SKM-1 treated with dmso at 0.1 percent for 144 hours (cell line): Measurements from ENCODE around the gene TAF4B.
"Not testable (repeated sequence)": the region's sequence is repeated elsewhere in the genome, so short reads cannot be mapped to it uniquely, and the experiment has no call there.

ENCODE experiments used
- DNase-seq: peaks from one replicate; lab custom pipeline; 2025; ENCODE audit not compliant: unreplicated experiment; lab: John Stamatoyannopoulos, UW

TAF4B gene

DNA sequence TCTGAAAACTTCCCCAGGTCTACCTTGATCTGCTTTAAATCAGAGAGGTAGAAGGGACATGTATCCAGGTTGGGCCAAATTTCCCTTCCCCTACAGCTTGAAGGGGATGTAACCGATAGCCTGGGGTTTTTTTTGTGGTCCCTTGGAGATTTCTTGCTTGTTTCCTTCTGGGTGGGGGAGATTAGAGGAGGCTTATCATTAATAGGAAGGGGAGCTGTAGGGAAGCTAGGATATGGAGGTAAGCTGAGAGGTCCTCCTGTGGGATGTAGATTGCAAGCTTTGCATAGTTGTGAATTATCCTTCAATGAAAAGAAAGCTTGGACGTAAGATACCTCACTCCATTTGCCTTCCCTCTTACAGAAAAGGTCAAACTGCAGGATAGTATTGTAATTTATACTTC is 11.1 kb downstream of the TAF4B start:
- not testable (repeated sequence) for DNase-seq

DNA sequence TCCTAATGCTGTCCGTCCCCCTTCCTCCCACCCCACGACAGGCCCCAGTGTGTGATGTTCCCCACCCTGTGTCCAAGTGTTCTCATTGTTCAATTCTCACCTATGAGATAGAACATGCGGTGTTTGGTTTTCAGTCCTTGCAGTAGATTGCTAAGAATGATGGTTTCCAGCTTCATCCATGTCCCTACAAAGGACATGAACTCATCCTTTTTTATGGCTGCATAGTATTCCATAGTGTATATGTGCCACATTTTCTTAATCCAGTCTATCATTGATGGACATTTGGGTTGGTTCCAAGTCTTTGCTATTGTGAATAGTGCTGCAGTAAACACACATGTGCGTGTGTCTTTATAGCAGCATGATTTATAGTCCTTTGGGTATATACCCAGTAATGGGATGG is 12.5 kb downstream of the TAF4B start:
- not testable (repeated sequence) for DNase-seq

DNA sequence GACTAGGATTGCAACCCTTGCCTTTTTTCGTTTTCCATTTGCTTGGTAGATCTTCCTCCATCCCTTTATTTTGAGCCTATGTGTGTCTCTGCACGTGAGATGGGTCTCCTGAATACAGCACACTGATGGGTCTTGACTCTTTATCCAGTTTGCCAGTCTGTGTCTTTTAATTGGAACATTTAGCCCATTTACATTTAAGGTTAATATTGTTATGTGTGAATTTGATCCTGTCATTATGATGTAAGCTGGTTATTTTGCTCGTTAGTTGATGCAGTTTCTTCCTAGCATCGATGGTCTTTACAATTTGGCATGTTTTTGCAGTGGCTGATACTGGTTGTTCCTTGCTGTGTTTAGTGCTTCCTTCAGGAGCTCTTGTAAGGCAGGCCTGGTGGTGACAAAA is 16.1 kb downstream of the TAF4B start:
- DNase-seq, result not testable (repeated sequence)

DNA sequence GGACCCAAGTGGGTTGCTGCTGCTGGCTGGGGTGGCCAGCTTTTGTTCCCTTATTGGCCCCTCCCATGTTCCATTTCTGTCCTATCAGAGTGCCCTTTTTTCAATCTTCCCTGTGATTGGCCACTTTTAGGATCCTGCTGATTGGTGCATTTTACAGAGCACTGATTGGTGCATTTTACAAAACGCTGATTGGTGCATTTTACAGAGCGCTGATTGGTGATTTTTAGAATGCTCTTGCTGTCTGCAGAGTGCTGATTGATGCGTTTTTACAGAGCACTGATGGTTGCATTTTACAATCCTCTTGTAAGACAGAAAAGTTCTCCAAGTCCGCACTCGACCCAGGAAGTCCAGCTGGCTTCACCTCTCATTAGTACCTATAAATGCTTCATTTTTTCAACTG is 19.2 kb downstream of the TAF4B start:
- not testable (repeated sequence) for DNase-seq

DNA sequence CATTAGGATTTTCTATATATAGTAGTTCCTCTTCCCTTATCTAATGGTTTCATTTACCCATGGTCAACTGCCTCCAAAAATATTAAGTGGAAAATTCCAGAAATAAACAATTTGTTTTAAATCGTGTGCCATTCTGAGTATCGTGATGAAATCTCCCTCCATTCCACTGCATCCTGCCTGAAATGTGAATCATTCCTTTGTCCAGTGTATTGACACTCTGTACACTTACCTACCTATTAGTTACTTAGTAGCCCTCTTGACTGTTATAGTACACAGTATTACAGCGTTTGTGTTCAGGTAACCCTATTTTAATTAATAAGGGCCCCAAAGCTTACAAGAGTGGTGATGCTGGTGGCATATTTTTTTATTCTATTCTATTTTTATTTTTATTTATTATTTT is 26.2 kb downstream of the TAF4B start:
- DNase-seq, result no peak

DNA sequence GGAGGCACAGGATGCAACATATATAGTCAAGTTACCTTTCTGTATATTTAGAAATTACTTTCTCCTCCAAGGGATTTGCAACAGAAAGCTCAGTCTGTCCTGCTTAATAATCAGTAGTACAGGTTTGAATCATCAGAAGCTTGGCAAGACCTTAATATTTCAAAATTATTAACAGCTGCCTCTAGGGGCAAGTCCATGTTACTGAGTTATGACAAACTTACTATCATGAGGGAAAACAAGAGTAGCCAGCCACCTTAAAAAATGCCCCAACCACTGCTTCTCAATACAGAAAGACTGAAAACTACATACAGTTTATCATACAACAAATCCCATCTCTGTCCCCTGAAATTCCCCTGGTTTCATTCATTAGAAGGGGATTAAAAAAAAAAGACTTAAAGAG is 28.6 kb downstream of the TAF4B start:
- DNase-seq, result not testable (repeated sequence)

DNA sequence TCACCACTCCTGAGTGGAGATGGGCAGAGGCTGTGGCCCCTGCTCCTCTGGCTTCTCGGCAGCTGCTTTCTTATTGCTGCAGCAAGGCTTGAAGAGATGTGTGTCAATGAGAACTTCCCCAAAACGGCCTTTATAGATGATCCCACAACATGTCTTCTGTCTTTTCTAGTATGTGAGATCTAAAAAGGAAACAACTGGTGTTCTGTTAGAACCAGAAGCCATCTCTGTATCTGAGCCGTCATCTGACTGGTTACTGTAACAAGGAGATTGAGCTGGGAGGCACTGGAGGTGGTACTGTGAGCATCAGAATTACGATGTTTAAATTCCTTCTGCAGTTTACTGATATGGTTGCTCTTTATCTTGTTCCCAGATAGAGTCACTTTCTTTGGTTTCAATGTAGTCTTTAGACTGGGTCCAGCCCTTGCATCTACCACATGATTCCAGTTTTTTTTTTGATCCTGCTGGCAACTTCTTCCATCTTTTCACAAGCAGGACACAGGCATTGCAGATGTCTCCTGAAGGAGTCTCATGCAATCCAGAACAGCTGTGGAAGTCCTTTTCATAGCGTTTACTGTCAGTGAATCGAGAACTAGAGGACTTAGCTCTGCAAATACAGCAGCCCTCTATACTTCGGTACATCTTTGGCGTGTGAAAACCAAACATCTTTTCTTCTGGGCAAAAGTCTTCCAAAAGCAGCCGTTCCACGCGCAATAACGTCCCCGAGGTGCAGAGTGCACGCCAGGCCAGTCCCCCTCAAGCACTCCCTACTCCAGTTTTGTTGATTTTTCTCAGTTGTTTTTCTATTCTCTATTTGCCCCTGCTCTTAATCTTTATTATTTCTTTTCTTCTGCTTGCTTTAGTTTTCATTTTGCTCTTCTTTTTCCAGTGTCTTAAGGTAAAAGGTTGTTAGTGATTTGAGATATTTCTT is 29.7 kb downstream of the TAF4B start:
- DNase-seq, result peak; percentile 28

DNA sequence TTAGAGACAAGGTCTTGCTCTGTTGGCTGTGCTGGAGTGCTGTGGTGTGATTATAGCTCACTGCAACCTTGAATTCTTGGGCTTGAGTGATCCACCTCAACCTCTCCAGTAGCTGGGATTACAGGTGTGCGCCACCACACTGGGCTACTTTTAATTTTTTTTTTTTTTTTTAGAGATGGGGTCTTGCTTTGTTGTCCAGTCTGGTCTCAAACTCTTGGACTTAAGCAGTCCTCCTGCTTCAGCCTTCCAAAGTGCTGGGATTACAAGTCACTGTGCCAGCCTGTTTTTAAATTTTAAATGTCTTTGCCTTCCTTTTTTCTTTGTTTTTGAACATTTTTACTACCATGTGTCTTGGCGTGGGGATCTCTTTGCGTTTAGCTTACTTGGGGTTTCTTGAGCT is 32.5 kb downstream of the TAF4B start:
- no peak for DNase-seq

DNA sequence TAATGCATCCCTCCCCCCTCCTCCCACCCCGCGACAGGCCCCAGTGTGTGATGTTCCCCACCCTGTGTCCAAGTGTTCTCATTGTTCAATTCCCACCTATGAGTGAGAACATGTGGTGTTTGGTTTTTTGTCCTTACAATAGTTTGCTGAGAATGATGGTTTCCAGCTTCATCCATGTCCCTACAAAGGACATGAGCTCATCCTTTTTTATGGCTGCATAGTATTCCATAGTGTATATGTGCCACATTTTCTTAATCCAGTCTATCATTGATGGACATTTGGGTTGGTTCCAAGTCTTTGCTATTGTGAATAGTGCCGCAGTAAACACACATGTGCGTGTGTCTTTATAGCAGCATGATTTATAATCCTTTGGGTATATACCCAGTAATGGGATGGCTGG is 33.2 kb downstream of the TAF4B start:
- DNase-seq, result not testable (repeated sequence)

DNA sequence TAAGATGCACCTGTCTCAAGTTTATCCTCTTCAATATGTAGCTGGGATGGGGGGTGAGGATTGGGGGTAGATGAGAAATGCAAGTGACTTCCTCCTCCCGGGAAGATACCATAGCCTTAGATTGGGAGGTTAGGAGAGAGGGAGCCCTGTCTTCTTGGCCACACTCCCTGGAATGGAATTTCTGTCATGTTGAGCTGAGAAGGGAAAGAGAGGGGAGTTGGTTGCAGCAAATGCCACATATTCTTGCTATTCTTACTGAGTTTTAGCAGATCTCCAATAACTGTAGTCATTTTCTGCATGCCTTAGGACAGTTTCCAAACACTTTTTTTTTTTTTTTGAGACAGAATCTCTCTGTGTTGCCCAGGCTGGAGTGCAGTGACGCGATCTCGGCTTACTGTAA is 35.9 kb downstream of the TAF4B start:
- DNase-seq, result no peak

DNA sequence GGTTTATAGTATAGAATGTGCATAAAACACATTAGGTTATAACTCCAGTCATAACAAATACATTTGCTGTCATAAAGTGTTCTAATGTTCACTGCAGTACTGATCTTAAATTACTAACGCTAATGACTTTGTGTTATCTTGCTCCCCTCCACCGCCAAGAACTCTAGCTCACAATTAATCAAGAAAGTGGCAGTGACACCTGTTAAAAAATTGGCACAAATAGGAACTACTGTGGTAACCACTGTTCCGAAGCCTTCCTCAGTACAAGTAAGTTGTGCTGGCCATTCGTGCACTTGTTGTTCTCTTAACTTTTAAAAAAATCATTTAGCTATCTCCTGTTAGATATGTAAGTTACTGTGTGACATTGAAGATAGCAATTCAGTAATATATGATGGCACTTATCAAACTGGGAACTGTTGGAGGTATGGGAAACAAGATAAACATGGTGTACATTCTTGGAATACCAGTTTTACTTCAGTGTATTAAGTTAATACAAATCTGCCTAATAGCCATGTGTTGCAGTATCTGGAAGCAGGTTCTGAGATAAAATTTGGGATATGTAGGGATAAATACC is 41.2 kb downstream of the TAF4B start:
- no peak for DNase-seq

DNA sequence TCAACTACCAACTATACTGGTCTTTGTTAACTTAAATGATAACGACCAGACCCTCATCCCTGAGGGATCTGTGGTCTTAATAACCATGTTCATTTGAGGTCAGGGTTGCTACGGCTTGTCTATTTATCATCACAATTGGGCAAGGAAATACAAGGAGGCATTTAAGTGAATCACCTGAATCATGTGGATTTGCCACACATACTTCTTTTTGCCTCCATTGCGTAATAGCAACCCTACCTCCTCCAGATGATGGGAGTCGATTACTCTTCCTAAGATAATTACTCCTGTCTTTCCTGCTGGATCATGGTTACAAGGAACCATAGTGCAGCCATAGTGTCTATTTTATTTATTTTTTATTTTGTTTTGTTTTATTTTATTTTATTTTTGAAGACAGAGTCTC is 42.2 kb downstream of the TAF4B start:
- DNase-seq, result no peak

DNA sequence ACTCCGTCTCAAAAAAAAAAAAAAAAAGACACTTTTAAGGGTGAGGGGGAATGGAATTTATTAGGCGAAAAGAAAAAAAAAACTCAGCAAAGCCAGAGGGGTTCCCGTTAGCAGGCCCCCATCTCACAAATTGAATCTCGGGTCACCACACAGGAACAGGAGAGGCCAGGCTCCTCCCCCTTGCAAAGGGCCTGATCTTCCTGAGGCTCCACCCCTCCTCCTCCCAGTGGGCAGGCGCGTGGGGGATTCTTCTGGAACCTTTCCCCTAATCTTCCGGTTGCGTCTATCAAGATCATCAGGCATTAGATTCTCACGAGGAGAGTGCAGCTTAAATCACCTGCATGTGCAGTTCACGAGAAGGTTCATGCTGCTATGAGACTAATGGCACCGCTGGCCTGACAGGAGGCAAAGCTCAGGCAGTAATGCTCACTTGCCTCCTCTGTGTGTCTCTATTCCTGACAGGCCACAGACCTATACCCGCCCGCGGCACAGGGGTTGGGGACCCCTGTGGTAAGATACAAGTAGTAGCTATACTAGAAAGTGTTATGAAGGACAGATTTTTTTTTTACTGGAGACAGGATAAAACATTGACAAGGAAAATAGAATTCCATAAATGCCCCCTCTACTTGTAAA is 45.8 kb downstream of the TAF4B start:
- no peak for DNase-seq

DNA sequence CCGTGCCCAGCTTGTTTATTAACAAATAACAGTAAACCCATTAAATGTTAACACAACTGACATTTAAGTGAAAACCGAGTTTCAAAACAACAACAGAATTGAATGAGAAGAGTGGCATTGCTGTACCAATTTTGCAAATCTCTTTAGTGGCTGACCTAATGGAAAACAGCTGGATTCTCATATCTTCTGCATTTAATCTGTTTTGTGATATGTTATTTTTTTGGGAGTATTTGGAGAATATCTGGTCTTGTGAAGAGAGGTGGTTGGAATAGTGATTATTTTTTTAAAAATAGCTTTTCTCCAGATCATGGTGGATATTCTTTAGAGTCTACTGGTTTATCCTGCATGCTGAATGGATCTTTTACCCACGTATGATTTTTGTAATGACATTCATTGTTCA is 51.1 kb downstream of the TAF4B start:
- DNase-seq, result no peak

DNA sequence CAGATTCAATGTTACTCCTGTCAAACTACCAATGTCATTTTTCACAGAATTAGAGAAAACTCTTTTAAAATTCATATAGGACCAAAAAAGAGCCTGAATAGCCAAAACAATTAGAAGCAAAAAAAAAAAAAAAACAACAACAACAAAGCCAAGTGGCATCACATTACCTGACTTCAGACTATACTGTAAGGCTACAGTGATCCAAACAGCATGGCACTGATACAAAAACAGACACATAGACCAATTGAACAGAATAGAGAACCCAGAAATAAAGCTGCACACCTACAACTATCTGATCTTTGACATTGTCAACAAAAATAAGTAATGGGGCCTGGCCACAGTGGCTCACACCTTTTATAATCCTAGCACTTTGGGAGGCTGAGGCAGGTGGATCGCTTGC is 53.2 kb downstream of the TAF4B start:
- no peak for DNase-seq

DNA sequence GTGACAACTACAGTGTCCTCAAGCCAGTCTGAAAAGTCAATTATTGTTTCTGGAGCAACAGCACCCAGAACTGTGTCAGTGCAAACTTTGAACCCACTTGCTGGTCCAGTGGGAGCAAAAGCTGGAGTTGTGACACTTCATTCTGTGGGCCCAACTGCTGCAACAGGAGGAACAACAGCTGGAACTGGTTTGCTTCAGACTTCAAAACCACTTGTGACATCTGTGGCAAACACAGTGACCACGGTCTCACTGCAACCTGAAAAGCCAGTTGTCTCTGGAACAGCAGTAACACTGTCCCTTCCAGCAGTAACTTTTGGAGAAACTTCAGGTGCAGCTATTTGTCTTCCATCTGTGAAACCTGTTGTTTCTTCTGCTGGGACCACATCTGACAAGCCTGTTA is 59.8 kb downstream of the TAF4B start:
- no peak for DNase-seq

DNA sequence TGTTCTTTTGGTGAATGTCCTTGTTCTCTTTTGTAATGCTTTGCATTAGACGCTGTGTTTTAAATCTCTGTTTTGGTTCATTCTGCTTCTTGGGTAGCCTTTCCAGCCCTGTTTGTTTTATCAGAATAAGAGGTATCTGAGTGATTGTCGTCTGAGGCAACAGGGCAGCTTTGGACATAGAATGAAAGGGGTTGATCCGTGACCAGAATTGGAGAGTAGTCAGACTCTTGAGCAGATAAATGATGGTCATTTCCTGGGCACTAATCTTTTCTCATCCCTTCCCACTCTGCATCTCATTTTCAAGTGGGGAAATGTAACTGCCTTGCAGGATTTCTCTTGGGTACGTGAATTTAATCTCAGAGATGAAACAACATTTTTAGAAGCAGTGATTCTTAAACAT is 61.4 kb downstream of the TAF4B start:
- DNase-seq, result no peak

DNA sequence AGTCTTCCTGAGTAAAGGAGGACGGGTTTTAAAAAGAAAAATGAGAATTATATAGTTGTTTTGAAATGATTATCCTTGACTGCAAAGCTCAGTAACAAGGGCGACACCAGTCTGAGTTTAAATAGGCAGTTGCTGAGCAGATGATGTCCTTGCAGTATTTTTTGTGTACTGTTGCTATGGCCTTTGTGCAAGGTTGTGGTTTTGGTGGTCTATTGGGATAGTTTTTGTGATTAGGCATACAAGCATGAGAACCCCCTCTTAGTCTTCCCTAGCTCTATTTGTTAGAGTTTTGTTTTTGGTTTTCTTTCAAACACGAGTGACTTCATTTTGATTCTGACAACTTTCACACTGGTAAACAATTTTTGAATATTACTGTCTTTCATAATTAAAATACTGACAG is 64.1 kb downstream of the TAF4B start:
- no peak for DNase-seq

DNA sequence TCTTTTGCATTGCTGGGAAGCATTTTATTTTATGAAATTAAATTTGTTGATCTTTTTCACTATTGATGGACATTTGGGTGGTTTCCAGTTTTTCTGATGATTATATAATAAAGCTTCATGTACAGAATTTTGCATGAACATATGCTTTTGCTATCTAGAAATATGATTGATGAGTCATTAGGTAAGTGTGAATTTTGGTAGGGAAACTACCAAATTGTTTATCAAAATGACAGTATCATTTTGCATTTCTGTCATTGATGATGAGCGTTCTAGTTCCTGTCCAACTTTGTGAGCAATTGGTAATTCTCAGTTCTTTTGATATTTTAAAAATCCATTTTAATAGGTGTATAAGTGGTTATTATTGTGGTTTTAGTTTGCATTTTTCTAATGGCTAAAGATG is 67.7 kb downstream of the TAF4B start:
- no peak for DNase-seq

DNA sequence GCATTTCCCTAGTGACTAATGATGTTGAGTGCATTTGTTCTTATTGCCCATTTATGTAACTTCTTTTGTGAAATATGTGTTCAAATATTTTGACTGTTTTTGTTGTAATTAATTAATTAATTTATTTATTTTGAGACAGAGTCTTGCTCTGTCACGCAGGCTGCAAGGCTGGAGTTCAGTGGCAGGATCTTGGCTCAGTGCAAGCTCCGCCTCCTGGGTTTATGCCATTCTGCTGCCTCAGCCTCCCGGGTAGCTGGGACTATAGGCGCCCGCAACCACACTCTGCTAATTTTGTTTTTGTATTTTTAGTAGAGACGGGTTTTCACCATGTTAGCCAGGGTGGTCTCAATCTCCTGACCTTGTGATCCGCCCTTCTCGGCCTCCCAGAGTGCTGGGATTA is 71.9 kb downstream of the TAF4B start:
- DNase-seq, result no peak

DNA sequence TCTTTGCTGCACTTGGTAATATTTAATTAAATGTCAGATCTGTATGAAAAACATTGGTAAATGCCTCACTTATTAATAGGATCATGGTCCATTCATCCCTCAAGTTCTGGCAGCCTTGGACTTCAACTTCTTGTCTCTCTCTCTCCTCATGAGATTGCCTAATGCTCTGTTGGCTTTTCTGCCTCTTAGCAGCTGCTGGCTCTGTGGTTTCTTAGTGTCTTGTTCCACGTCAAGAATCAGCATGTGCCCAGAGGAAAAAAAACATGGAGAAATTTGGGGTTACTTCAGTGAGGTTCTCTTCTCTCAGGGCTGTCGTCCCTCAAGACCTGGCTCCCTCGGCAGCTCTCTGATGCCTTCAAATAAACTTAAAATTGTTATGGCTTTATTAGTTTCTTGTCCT is 75.4 kb downstream of the TAF4B start:
- DNase-seq, result no peak

DNA sequence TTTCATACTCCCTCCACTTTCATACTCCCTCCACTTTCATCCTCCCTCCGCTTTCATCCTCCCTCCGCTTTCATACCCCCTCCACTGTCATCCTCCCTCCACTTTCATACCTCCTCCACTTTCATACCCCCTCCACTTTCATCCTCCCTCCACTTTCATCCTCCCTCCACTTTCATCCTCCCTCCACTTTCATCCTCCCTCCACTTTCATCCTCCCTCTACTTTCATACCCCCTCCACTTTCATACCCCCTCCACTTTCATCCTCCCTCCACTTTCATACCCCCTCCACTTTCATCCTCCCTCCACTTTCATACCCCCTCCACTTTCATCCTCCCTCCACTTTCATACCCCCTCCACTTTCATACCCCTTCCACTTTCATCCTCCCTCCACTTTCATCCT is 77.0 kb downstream of the TAF4B start:
- DNase-seq, result not testable (repeated sequence)
